ENCODE results near the gene CGB8. TPM values are rescaled to one million over a fixed set of nuclear protein-coding genes. Genes with fewer than 3 reads are reported as not detected.
A peak's percentile ranks its signal among the peaks of the same experiment; 100 is the strongest.

The CGB8 gene
- total RNA-seq, 8 experiments from 2014 or later, result 0.27 to 0.76 (median 0.33) TPM; not detected in 4

DNA sequence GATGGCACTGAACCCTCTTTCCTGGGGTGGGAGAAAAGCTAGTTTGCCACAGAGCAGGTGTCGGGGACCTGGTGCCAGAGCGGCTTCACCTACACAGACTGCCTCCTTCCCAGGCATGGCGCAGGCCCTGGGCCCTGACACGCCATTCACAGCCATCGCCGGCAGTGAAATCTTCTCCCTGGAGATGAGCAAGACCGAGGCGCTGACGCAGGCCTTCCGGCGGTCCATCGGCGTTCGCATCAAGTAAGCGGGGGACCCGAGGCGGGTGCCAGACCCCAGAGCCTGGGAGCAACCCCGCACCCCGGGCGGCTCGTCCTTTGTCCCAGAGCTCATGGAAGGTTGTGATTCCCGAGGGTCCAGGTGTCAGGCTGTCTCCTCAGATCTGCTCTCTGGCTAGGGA, 42.0 kb downstream of the CGB8 start:
- H3K27ac ChIP-seq, result no peak overlapping the region
- H3K4me3 ChIP-seq, result no peak overlapping the region
- in situ Hi-C loops (cut with MboI; ENCODE audit: low pct_unique_long_range_greater_than_20kb in 2 of 9, low sequenced_read_pairs in 9 of 9, unreplicated experiment in 9 of 9), result no loop called here
- no peak for ATAC-seq (replicated peaks in 6 of 8)
- WGBS, 10 experiments, result 89 to 100% (median 90%) methylated on average over 2 to 4 of the region's 22 CpGs; no CpG with 5 or more reads in 7 of the 10 experiments
- no peaks in the 10 kb centered on the region for H3K4me1 ChIP-seq (replicated peaks in 1 of 2)

DNA sequence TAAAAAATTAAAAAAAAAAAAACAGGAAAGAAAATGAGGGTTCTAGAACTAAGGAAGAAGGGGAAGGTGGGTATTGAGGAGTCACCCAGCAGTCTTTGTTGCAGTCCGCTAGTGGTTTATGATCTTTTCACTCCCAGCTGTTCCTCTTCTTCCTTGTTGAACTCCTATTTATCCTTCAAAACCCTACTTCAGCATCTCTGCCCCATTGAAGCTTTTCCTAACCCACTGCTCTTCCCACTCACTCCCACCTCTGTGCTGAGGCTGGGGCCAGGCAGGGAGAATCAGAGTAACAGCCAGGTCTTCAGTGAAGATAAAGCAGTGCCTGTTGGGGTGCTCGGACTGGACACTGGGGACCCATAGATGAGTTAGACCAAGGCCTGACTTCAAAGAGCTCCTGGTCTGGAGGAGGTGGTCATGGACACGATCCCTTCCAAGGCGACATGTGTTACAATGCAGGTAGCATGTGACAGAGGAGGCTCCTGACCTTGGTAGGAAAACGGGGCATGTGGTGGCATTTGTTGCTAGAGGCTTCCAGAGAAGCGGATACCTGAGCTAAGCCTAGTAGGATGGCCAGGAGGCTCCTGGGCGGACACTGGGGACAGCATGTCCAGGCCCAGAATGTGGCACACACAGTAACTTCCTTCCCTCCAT, 43.8 kb downstream of the CGB8 start:
- Histone ChIP-seq H3K4me3 (no peak overlapping the region), H3K27ac (no peak overlapping the region), H3K4me1 (replicated peaks in 1 of 2) (no peaks in the 10 kb centered on the region)
- no peak for ATAC-seq (replicated peaks in 6 of 8)
- in situ Hi-C loops (cut with MboI; ENCODE audit: low pct_unique_long_range_greater_than_20kb in 2 of 9, low sequenced_read_pairs in 9 of 9, unreplicated experiment in 9 of 9), result no loop called here
- WGBS, 10 experiments, result 93 to 100% (median 95%) methylated on average over 1 to 6 of the region's 7 CpGs; no CpG with 5 or more reads in 3 of the 10 experiments

DNA sequence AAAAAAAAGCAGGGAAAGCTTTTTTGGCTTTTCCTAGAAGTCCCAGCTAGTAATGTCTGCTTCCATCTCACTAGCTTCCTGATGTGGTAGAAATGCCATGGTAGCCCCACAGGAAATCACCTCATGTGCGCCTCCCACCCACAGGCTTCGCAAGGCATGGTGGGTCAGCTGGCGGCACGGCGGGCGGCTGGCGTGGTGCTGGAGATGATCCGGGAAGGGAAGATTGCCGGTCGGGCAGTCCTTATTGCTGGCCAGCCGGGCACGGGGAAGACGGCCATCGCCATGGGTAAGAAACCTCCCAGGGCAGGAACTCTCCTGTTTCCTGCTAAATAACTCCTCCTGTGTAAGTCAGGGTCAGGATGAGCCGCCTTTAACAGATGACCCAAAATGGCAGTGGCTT, 44.8 kb downstream of the CGB8 start:
- in situ Hi-C loops (cut with MboI; ENCODE audit: low pct_unique_long_range_greater_than_20kb in 2 of 9, low sequenced_read_pairs in 9 of 9, unreplicated experiment in 9 of 9), result no loop called here
- WGBS, 10 experiments, result 80 to 100% (median 100%) methylated on average over 1 of the region's 15 CpGs; no CpG with 5 or more reads in 7 of the 10 experiments
- Histone ChIP-seq H3K4me3 (no peak overlapping the region), H3K4me1 (replicated peaks in 1 of 2) (no peaks in the 10 kb centered on the region), H3K27ac (no peak overlapping the region)
- ATAC-seq (replicated peaks in 6 of 8), result no peak

GRCh38 chr19:48999481-49000325, 49.2 kb downstream of the CGB8 start:
- in situ Hi-C loops (cut with MboI; ENCODE audit: low pct_unique_long_range_greater_than_20kb in 2 of 9, low sequenced_read_pairs in 9 of 9, unreplicated experiment in 9 of 9), result no loop called here
- peak; percentile 39 to 96 (median 76) for ATAC-seq (replicated peaks in 6 of 8)
- WGBS, 10 experiments, result 0 to 70% (median 56%) methylated on average over 1 to 10 of the region's 16 CpGs; no CpG with 5 or more reads in 1 of the 10 experiments
- no peak overlapping the region for H3K4me3 ChIP-seq
- H3K27ac ChIP-seq, result no peak overlapping the region
- H3K4me1 ChIP-seq (replicated peaks in 1 of 2), result peaks cover 1 to 3% of the 10 kb centered on the region in 2 donors

GRCh38 chr19:48997972-48998371, 50.9 kb downstream of the CGB8 start:
- H3K4me1 ChIP-seq (replicated peaks in 1 of 2), result peaks cover 6 to 7% of the 10 kb centered on the region in 2 donors
- 20 to 100% (median 60%) methylated on average over 1 to 5 of the region's 5 CpGs; no CpG with 5 or more reads in 5 of the 10 experiments for WGBS, 10 experiments
- ATAC-seq (replicated peaks in 6 of 8), result no peak
- no peak overlapping the region for H3K27ac ChIP-seq
- in situ Hi-C loops (cut with MboI; ENCODE audit: low pct_unique_long_range_greater_than_20kb in 2 of 9, low sequenced_read_pairs in 9 of 9, unreplicated experiment in 9 of 9), result no loop called here
- no peak overlapping the region for H3K4me3 ChIP-seq

Other genes with a start within 250 kb of the CGB8 start
- 10 to 100 TPM; 26.6 to 49.8 (median 35.1) TPM for gene BCAT2, start 238.1 kb downstream of the CGB8 start, total RNA-seq
- gene HSD17B14, start 212.6 kb downstream of the CGB8 start, total RNA-seq, result 10 to 100 TPM in 2 of 8 experiments, 1 to 10 TPM in 6; 1.6 to 27.3 (median 5.4) TPM
- gene PLEKHA4, start 180.5 kb downstream of the CGB8 start, total RNA-seq, result 10 to 100 TPM in 3 of 8 experiments, 1 to 10 TPM in 4, under 1 TPM in 1; 0.33 to 30.8 (median 6.5) TPM
- 100 to 1,000 TPM in 1 of 8 experiments, 10 to 100 TPM in 7; 35.2 to 157 (median 68.6) TPM for gene PPP1R15A, start 176.7 kb downstream of the CGB8 start, total RNA-seq
- 1 to 10 TPM in 1 of 8 experiments, under 1 TPM in 1, not detected in 6; 0.52 to 2.2 TPM for gene TULP2, start 150.4 kb downstream of the CGB8 start, total RNA-seq
- 100 to 1,000 TPM in 4 of 8 experiments, 10 to 100 TPM in 4; 60.2 to 309 (median 107) TPM for gene NUCB1, start 148.8 kb downstream of the CGB8 start, total RNA-seq
- gene DHDH, start 115.4 kb downstream of the CGB8 start, total RNA-seq, result under 1 TPM in 5 of 8 experiments, not detected in 3; 0.32 to 0.81 (median 0.50) TPM
- gene BAX, start 94.2 kb downstream of the CGB8 start, total RNA-seq, result 100 to 1,000 TPM in 4 of 8 experiments, 10 to 100 TPM in 4; 36.9 to 172 (median 97.8) TPM
- gene FTL, start 83.8 kb downstream of the CGB8 start, total RNA-seq, result over 10,000 TPM in 1 of 8 experiments, 1,000 to 10,000 TPM in 7; 1,251 to 10,826 (median 2,578) TPM
- 10 to 100 TPM; 13.0 to 72.5 (median 18.3) TPM for gene GYS1, start 55.8 kb downstream of the CGB8 start, total RNA-seq
- 100 to 1,000 TPM; 113 to 181 (median 145) TPM for gene RUVBL2, start 55.2 kb downstream of the CGB8 start, total RNA-seq
- 1 to 10 TPM in 4 of 8 experiments, under 1 TPM in 1, not detected in 3; 0.88 to 2.9 (median 1.3) TPM for gene LHB, start 32.0 kb downstream of the CGB8 start, total RNA-seq
- gene CGB3, start 24.8 kb downstream of the CGB8 start, total RNA-seq, result under 1 TPM in 3 of 8 experiments, not detected in 5; 0.47 to 0.70 (median 0.49) TPM
- not detected for gene CGB2, start 17.2 kb downstream of the CGB8 start, total RNA-seq
- gene CGB1, start 12.2 kb downstream of the CGB8 start, total RNA-seq, result not detected
- under 1 TPM in 1 of 8 experiments, not detected in 7; 0.76 TPM for gene CGB5, start 5.3 kb downstream of the CGB8 start, total RNA-seq
- 1 to 10 TPM in 1 of 8 experiments, under 1 TPM in 6, not detected in 1; 0.11 to 1.0 (median 0.36) TPM for gene CGB7, start 8.6 kb upstream of the CGB8 start, total RNA-seq
- 1 to 10 TPM in 1 of 8 experiments, under 1 TPM in 1, not detected in 6; 0.52 to 1.0 TPM for gene NTF4, start 15.7 kb upstream of the CGB8 start, total RNA-seq
- gene KCNA7, start 23.6 kb upstream of the CGB8 start, total RNA-seq, result under 1 TPM in 7 of 8 experiments, not detected in 1; 0.05 to 0.62 (median 0.15) TPM
- 100 to 1,000 TPM; 101 to 312 (median 157) TPM for gene SNRNP70, start 36.3 kb upstream of the CGB8 start, total RNA-seq
- 10 to 100 TPM in 5 of 8 experiments, 1 to 10 TPM in 3; 2.0 to 65.1 (median 24.4) TPM for gene LIN7B, start 65.3 kb upstream of the CGB8 start, total RNA-seq
- 1 to 10 TPM; 2.3 to 5.7 (median 3.4) TPM for gene C19orf73, start 70.0 kb upstream of the CGB8 start, total RNA-seq
- gene PPFIA3, start 70.4 kb upstream of the CGB8 start, total RNA-seq, result 10 to 100 TPM in 7 of 8 experiments, 1 to 10 TPM in 1; 4.7 to 52.5 (median 23.5) TPM
- 10 to 100 TPM in 4 of 8 experiments, 1 to 10 TPM in 3, under 1 TPM in 1; 0.81 to 55.7 (median 12.3) TPM for gene HRC, start 106.3 kb upstream of the CGB8 start, total RNA-seq
- 10 to 100 TPM in 7 of 8 experiments, 1 to 10 TPM in 1; 7.0 to 46.8 (median 16.4) TPM for gene TRPM4, start 108.7 kb upstream of the CGB8 start, total RNA-seq

Measured in motor neuron (in vitro differentiated cells).